MM.1S (cell line): ENCODE measurements around the gene ADCYAP1R1.

Experiments
- CTCF ChIP-seq: fragments of 300-600 bp; sonication (generic); IDR thresholded peaks from 2 replicates; pipeline ENCODE4 v1.5.1; 2016; ENCODE audit warnings: antibody characterized with exemption, low read length, mixed read lengths
- EZH2 ChIP-seq: fragments of 300-600 bp; sonication (generic); optimal IDR thresholded peaks from 2 replicates; pipeline ENCODE3; 2017; ENCODE audit warnings: low read depth, mild to moderate bottlenecking, antibody characterized with exemption, low read length, mixed read lengths

- TF ChIP-seq CTCF (no peak), EZH2 (no peak)
Observed at GRCh38 chr7:31125171-31125570, 73.1 kb downstream of the ADCYAP1R1 start.
